HG02588 (cell line): ENCODE measurements around the gene ITPRIPL2.

Experiments
- ATAC-seq: cut with Tn5 transposase; IDR thresholded peaks from one replicate; pipeline ENCODE4 v1.9.1; 2021; ENCODE audit warnings: mild to moderate bottlenecking, moderate library complexity; ENCODE audit not compliant: unreplicated experiment

The ITPRIPL2 gene

DNA sequence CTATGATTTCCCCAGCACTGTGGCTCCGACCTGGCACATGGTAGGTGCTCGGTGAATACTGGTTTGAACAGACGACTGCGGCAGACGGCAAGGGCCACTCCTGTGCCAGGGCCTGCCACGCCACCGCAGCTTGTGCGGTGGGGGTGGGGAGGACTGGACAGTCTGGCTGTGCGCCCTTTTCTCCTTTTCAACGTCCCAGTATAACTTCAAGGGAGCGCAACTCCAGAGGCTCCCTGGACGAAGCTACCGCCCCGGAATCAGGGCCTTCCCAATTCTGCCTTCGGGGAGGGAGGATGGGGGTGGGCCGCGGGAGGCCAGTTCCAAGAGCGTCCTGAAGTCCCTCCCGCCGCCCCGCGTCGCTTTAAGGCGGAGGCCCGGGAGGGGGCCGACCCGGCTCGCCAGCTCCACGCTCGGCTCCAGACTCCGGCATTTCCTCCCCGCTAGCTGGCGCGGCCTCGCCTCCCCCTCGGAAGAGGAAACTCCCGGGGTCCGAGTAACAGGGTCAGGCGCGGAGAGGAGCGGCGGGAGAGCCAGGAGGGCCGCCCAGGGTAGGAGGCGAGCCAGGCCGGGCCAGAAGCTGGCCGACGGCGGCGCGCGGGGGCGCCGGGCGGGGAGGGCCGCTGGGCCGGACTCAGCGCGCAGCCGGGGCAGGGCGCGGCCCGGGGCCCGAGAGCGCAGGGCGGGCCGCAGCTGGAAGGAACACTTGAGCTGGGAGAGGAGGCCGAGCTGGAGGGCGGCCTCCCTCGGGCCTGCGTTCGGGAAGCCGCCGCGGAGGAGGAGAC is at the start of gene ITPRIPL2:
Gene ITPRIPL2 (plus strand): TSS at position 388 of the 782 bp plus-strand sequence. CDS start 498 bp downstream, outside the sequence.
- ATAC-seq: no peak

DNA sequence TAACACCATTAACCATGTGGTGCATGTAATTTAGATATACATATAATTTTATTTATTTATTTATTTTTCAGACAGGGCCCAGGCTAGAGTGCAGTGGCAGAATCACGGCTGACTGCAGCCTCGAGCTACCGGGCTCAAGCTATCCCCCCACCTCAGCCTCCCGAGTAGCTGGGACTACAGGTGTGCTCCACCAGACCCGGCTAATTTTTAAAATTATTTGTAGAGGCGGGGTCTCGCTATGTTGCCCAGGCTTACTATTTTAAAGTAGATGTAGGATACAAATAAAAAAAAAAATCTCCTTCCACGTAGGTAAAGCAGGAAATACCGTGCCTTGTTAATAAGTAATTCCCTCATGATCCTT is 46.8 kb upstream of the ITPRIPL2 start:
- no peak for ATAC-seq

DNA sequence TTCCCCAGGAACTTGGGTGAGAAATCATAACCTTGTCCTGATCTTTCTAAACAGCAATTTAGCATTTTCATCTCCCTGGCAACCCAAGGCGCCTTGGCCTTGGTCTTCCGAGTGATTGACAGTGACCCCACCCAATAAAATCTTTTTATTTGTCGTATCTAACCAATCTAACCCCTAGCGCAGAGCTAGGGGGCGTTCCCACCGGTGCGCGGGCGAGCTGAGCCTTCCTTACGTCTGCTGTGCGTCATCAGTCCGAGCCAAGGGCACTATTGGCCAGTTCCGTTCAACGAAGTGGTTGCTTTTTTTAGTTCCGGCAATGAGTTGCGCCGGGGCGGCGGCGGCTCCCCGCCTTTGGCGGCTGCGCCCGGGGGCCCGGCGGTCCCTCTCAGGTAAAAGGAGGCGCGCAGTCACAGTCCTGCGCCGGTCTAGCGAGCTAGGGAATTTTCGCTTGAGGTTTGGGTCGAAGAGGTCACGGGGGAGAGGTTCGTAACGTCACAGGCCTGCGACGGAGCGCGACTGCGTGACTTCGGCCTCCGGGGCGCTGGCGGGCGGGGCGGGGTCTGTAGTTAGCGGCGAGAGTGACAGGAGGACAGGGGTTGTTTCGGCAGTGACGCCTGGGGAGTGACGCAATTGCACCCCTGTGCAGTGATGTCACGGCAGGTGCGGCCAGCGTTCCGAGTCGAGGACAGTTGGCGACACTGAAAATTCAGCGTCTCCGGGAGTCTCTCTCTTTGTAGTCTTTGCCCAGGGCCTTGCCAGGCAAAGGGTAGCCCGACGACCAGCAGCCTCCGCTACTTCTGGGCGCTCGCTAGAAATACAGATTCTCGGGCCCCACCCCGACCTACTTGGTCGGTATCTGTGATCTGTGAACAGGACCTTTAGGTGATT is 46.2 kb upstream of the ITPRIPL2 start, which contains the start of gene COQ7:
Gene COQ7 (plus strand): TSS at position 266 of the 888 bp plus-strand sequence. CDS start 51 bp downstream, at position 317.
- ATAC-seq: peak; percentile 85

DNA sequence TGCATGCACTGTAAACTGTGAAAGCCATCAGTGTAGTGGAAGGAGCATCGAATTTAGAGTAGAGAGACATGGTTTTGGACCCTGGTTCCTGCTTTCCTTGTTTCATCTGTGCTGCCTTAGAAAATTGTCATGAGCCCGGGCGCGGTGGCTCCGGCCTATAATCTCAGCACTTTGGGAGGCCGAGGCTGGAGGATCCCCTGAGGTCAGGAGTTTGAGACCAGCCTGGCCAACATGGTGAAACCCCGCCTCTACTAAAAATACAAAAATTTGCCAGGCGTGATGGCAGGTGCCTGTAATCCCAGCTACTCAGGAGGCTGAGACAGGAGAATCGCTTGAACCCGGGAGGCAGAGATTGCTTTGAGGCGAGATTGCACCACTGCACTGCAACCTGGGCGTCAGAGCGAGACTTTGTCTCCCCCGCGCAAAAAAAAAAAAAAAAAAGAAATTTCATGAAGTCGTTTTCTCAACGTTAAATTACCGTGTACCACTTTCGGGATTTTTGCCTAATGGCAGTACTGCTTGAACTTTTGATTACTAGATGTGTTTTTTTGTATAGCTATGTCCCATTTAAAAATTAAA is 45.4 kb upstream of the ITPRIPL2 start:
- no peak for ATAC-seq

DNA sequence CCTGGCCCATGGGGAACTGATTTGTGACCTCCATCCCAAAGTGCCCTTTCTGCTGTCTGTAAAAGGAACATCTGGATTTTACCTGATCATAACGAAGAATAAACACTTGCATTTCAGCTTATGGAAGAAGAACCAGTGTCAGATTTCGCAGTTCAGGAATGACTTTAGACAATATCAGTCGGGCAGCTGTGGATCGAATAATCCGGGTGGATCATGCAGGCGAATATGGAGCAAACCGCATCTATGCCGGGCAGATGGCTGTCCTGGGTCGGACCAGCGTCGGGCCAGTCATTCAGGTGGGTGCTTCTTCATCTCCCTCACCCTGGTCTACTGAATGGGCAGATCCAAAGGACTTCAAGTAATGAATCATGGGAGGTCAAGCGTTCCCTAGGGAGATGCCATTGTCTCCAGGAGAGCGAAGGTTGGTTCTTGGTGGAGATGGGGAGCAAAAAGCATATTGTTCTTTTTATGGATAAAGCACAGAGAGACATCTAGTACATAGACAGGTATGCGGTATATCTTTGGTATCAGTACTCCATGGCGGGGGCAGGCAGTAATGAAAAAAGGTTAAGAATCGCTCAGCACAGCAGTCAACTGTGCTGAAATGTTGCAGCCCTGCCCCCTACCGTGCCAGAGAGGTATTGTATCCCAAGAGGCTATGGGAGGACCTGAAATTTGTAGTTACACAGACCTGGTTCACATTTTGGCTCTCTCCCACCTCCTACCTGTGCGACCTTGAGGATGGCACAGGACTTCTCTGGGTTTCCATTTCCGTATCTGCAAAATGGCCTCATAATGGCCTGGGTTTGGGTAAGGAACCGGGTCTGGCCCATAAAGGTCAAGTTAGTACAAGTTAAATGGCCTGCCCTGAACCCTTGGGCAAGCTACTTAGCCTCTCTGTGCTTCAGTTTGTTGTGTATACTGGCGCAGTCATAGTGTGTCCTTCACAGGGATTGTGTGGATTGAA is 41.7 kb upstream of the ITPRIPL2 start:
- ATAC-seq: no peak

DNA sequence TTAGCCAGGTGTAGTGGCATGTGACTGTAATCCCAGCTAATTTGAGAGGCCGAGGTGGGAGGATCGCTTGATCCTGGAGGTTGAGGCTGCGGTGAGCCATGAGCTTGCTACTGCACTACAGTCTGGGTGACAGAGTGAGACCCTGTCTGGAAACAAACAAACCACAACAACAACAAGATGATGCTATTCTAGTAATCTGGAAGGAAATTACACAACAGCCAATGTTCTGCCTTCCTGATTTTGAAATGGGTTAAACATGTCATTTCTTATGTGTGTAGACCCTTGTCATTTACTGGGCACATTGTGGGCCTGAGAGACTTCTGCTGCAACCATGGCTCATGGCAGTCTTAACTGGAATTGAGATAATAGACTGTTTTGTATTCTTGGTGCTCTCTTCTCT is 40.4 kb upstream of the ITPRIPL2 start:
- ATAC-seq: no peak

DNA sequence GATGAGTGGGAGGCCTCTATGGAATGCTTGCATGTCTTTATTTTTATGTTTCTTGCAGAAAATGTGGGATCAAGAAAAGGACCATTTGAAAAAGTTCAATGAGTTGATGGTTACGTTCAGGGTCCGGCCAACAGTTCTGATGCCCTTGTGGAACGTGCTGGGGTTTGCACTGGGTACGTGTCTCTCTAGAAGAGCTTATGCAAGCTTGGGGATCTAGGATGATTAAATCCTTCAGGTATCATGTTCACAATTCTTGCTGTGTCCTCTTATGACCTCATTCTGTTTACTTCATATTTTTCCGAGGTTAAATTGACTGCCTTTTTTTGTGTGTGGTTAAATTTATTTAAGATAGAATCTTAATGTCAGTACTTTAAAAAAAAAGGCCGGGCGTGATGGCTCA is 39.9 kb upstream of the ITPRIPL2 start:
- no peak for ATAC-seq

DNA sequence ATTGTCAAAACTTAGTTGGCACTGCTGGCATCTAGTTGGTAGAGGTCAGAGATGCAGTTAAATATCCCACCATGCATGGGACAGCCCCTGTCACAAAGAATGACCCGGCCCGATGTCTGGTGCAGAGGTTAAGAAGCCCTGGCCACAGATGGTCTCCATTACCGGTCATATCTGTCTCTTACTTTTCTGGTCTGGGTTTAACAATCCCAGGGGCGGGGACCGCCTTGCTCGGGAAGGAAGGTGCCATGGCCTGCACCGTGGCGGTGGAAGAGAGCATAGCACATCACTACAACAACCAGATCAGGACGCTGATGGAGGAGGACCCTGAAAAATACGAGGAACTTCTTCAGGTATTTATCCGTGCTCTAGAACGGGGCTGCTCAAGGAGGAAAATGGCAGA is 38.3 kb upstream of the ITPRIPL2 start:
- no peak for ATAC-seq

DNA sequence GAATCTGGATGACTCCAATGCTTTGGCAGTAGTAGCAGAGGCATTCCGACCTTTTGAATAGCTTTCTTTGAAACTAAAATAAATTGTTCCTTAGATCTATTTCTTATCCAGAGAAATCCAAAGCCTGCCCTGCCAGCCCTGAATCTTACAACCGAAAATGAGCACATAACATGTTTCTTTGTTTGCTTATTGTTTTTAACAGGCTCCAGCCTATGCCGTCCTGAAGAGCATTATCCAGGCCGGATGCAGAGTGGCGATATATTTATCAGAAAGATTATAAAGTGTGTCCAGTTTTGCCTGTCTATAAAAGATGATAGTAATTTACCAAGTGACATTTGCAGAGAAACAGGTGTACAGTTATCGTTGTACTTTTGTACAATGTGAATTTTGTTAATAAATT is 35.9 kb upstream of the ITPRIPL2 start:
- no peak for ATAC-seq

DNA sequence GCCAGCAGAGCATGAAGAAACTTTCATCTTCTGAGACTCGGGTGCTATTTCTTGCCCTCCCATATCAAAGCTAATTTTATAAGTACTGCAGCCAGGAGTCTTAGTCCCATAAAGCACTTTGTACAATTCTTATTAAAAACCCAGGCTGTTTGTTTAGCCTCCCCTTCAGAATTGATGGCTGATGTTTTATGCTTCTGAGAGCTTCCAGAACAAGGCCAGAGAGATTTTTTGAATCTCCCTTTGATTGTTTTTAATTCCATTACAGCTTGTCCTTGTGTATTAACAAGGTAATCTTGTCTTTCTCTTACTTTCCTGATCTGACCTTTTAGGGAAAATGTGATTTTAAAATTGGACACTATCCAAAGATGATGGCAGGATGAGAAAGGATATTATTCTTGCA is 30.1 kb upstream of the ITPRIPL2 start:
- no peak for ATAC-seq

DNA sequence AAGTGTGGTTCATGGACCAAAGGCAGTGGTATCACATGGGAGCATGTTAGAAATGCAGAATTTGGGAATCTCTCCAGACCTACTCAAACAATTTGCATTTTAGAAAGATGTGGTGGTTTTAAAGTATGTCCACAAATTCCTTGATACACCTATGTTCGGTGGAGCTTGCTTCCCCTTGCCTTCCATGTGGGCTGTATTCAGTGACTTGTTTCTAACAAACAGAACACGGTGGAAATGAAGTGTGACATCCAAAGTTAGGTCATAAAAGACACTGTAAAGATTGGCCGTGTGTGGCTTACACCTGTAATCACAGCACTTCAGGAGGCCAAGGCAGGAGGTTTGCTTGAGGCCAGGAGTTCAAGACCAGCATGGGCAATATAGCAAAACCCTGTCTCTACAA is 29.6 kb upstream of the ITPRIPL2 start:
- no peak for ATAC-seq

DNA sequence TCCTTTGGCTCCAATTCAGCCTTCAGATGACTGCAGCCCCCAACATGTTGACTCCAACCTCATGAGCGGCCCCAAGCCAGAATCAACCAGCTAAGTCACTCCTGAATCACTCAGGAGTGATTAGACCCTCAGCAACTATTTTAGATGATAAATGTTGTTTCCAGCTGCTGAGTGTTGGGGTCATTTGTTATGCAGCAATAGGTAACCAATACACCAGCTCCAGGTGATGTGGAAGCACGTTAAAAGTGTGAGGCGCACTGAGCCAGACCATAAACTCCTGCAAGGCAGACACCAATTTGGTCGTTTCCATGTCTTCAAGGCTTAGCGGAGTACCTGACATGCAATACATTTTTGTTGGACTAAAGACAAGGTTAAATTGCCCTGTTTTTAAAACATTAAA is 28.9 kb upstream of the ITPRIPL2 start:
- no peak for ATAC-seq

DNA sequence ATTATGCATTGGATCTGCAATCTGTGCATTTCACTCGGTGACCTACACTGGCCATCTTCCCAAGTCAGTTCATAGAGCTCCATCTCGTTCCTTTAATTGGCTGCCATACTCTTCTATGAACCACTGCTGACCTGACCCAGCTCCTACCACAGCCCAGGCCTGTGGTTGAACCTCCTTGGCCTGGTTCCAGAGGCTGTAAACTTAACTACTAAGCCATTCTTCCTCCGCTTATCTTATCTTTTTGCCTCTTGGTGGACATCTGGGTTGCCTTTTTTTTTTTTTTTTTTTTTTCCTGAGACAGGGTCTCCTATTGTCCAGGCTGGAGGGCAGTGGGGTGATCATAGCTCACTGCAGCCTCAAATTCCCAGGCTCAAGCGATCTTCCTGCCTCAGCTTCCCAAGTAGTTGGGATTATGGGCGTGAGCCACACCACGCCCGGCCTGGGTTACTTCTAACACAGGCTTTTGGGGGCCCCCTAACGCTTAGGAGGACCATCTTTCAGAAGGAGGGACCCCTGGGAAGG is 28.0 kb upstream of the ITPRIPL2 start:
- ATAC-seq: no peak

DNA sequence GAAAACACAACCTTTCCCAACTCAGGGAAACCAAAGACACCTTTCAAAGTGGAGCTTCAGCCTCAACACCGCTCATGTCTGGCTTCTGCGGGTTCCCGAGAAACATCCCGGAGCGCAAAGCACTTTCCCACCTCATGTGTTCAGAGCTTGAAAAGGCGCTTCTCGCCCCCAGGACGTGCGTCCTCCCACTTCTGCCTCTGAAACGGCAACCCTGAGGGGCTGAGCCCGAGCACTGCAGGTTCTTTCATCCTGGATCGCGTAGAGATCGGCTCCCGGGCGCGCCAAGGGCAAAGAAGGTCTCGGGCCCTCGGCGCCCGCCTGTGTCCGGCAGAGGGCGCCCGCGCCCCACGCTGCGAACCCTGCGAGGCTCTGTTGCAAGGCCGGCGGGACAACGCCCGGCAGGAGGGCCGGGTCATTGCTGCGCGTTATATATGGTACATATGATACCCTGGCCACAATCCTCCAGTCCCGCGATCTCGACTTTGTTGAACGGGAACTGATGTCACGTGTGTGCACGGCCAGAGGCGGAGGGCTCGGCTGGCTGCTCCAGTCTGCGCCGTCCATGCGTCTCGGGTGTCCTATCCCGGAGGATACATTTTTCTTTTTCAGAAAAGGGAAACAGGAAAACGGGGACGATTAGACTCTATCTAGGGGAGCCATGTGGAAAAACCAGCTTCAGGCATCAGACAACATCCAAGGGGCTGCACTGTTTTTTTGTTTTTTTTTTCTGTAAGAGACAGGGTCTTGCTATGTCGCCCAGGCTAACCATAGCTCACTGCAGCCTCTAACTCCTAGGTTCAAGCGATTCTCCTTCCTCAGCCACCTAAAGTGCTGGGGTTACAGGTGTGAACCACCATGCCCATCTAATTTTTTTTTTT is 27.2 kb upstream of the ITPRIPL2 start:
- peak; percentile 78 for ATAC-seq

DNA sequence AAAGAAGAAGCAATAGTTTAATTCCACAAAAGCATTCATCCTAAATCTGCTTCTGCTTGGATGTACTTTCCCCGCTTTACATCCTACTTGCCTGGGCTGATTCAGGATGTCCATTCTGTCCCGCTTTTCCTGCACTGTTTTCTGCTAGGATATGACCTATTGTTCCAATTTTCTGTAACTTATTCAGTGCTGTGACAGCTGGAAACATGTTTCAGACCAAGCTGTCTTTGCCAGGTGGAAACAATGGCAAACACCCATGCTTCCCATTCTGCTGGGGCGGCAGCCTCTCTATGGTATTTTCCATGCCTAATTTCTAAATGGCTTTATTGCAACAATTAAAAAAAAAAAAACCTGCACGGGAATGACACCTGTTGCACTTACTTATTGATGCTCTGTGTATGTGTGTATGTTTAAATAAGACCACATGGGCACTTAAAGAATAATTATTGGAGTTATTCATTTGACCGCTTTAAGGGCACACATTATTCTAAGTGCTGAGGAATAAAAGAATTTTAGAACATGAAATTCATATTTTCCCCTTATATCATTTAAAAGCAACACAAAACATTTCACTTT is 25.3 kb upstream of the ITPRIPL2 start:
- no peak for ATAC-seq

DNA sequence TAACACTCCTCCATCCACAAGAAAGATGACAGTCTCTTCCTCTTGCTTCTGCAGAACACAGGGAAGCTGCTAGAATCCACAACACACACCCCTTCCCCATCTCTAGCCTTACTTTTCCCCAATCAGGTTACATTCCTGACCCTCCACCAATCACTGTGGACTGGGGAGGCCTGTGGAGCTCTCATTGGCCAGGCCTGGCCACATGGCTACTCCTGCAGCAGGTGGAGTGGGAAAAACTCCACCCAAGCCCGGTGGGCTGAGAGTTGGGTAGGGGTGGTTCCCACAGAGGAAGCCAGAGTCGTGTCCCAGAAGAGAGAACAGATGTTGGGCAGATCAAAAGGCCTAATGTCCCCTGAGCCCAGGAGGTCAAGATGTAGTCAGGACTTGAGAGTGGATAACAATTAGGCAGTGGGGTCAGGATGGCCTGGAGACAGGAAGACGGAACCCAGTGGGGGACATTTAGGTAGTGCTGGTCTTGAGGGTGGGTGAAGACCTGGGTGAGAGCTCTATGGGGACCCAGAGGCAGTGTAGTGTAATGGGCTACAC is 24.3 kb upstream of the ITPRIPL2 start:
- no peak for ATAC-seq

DNA sequence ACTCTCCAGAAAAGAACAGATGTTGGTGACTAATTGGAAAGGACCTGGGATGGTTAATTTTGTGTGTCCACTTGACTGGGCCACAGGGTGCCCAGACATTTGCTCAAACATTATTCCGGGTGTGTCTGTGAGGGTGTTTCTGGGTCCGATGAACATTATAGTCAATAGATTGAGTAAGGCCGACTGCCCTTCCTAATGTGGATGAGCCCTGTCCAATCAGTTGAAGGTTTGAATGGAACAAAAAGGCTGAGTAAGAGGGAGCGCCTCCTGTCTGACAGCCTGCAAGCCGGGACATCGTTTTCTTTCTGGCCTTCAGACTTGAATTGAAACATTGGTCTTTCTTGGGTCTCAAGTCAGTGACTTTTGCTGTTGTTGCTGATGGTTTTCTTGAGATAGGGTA is 22.8 kb upstream of the ITPRIPL2 start:
- no peak for ATAC-seq

DNA sequence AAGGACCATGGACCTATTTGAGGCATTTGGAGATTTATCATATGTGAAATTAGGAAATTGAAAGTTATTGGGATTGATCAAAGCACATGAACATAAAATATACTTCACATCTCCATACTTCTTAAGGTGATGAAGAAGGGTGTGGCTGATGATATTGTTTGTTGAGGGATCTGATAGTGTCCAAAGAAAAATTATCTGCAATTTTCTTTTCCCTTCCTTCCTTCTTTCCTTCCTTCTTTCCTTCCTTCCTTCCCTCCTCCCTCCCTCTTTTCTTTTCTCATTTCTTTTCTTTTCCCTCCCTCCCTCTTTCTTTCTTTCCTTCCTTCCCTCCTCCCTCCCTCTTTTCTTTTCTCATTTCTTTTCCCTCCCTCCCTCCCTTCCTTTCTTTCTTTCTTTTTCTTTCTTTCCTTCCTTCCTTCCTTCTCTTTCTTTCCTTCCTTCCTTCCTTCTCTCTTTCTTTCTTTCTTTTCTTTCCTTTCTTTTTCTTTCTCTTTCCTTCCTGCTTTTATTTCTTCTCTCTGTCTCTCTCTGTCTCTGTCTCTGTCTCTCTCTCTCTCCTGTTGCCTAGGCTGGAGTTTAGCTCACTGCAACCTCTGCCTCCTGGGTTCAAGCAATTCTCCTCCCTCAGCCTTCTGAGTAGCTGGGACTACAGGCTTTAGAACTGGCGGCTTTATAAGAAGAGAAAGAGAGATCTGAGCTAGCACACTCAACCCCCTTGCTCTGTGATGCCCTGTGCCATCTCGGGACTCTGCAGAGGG is 20.9 kb upstream of the ITPRIPL2 start:
- ATAC-seq: no peak
